VCaP (cell line): ENCODE results near the gene TXNL1.

ENCODE experiments used
- H3K27ac ChIP-seq: fragments of 450-650 bp; 2 replicates; pipeline ENCODE4 v1.5.1; 2017
- CTCF ChIP-seq: fragments of 450-650 bp; conservative IDR thresholded peaks from 2 replicates; pipeline ENCODE4 v1.5.1; 2017; ENCODE audit warnings: mild to moderate bottlenecking, moderate library complexity

Gene TXNL1

GRCh38 chr18:56565551-56566345, 72.6 kb downstream of the TXNL1 start:
- no peak for TF ChIP-seq CTCF
- H3K27ac ChIP-seq = peak overlapping the region; percentile 17; the same call in 1 of the 2 replicates

DNA sequence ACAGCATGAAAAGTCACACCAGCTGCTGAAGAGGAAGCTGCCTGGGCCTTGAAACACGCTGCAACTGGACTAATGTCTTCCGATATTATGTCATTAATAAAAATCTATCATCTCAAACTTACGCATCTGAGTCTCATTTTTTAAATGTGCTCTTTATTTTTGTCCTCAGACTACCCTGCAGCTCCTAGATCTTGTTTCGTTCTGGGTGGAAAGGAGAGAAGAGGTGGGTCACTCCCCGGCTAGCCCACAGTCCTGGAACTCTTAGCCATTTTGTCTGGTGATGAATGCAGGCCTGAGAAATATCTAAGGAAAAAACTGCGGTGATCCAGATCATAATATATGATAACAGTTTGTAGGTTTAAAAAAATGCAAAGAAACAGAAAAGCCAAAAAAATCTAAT, 73.3 kb downstream of the TXNL1 start:
- H3K27ac ChIP-seq = peak overlapping the region; percentile 17; the same call in 1 of the 2 replicates
- TF ChIP-seq CTCF = no peak

DNA sequence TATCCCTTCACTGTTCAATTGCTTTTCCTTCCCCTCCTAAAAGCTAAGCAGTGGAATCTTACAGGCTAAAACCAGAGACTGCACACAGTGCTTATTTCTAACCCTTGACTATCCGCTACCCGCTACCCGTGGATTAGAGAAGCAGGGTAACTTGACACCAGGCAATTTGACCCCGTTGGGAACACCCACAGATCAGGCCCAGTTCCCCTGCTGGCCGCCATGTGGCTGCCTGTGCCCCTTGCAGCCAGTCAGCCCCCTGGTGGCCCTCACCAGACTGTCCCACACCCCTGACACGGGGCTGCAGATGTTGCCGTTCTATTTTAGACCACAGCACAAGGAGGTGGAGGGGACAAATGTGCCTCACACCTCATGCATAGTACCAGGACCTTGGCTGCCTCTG, 74.8 kb downstream of the TXNL1 start:
- no peak overlapping the region for H3K27ac ChIP-seq
- TF ChIP-seq CTCF = no peak

- no peak overlapping the region for H3K27ac ChIP-seq
- TF ChIP-seq CTCF = no peak
Observed at GRCh38 chr18:56562479-56562878, 75.9 kb downstream of the TXNL1 start.

DNA sequence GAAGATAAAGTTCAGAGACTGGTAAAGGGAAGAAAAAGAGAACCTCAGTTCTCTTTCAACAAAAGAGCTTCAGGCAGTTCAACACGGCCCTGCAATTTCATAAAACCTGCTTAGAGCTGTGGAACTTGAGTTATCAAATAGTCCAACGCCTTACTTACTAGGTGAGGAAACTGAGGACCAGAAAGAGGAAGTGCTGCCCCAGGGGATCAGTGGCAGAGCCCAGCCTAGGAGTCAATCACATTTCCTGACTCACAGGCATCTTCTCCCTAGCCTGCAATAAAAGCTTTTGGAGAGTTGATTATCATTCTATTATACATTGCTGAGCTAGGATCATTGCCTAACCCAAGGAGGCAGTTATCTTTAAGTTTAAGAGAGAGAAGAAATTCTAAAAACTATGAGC, 77.4 kb downstream of the TXNL1 start:
- no peak for TF ChIP-seq CTCF
- H3K27ac ChIP-seq = no peak overlapping the region

DNA sequence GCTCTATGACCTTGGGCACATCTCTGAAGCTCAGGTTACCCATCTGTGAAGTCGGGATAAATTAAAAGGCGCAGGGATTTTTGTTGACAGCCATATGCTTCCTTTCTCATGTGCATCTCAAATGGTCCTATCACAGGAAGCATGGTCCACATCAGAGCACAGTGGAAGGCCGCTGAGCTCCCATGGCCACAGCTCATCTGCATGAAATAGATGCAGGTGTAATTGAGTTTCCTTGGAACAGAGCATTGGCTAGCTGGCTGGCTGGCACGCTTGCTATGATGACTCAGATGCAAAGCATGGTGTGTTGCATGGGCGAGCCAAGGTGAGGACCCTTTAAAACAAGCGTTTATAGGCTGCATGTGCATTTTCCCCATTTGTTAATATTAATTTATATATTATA, 79.3 kb downstream of the TXNL1 start:
- no peak for TF ChIP-seq CTCF
- no peak overlapping the region for H3K27ac ChIP-seq

DNA sequence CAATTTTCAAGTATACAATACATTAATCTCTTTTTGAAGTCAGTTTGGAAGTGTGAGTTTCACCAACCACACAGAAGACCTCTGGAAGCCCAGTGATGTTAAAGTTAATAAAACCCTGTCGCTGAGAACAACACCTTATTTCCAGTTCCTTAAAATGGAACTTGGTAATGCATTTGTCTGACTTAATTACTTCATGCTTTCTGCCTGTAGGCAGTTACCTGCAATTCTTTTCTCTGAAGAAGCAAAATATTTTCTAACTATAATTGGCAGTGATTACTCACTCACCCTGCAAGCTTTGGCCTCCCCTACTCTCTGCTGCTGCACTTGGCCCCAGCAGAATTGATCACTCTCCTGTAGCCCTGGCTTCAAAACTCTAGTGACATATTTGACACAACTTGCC, 81.5 kb downstream of the TXNL1 start:
- TF ChIP-seq CTCF = no peak
- no peak overlapping the region for H3K27ac ChIP-seq
